ENCODE results near the gene INKA2. TPM values are rescaled to one million over a fixed set of nuclear protein-coding genes. Genes with fewer than 3 reads are reported as not detected.

INKA2 gene
- total and polyA plus RNA-seq, 2 experiments from 2014 or later = 3.7 to 8.4 TPM

DNA sequence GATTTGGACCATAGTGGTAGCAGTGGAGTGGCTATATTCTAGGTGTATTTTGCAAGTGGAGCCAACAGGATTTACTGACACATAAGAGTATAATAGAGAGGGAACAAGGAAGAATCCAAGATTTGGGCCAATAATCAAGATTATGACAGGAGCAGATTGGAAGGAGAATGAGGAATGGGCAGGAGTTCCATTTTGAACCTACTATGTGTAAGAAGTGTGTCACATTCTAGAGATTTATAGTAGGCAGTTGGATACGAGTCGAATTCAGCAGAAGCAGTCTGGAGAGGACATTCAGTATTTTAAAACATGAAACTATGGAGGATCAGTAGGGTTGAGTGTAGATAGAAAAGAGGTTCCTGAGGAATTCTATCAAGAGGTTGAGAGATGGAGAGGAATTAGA, 21.7 kb downstream of the INKA2 start:
- ATAC-seq = no peak
- peaks cover 6% of the 10 kb centered on the region; the same call in 1 of the 2 replicates for H3K9me2 ChIP-seq (ENCODE audit: insufficient read depth)
- no peaks in the 10 kb centered on the region for H3F3A ChIP-seq (replicated peaks; ENCODE audit: low read depth)
- H3K4me1 ChIP-seq (ENCODE audit: insufficient read depth) = peaks cover 25% of the 10 kb centered on the region
- Mint-ChIP-seq H3K27me3 (ENCODE audit: insufficient read depth, low read depth, poor library complexity) (peaks cover 11% of the 10 kb centered on the region), H3K36me3 (ENCODE audit: low read depth) (no peaks in the 10 kb centered on the region), H3K4me1 (peaks cover 23% of the 10 kb centered on the region), H3K4me3 (no peak overlapping the region), H3K9me3 (no peaks in the 10 kb centered on the region; the same call in 2 of the 3 replicates), H3K27ac (no peak overlapping the region)
- H3K4me3 ChIP-seq = no peak overlapping the region
- no peak overlapping the region for H3K4me2 ChIP-seq
- H3K27me3 ChIP-seq (ENCODE audit: insufficient read depth) = no peaks in the 10 kb centered on the region
- no peaks in the 10 kb centered on the region for H4K20me1 ChIP-seq (replicated peaks; ENCODE audit: insufficient read depth)
- H3K79me2 ChIP-seq (replicated peaks; ENCODE audit: insufficient read depth) = no peaks in the 10 kb centered on the region
- no peak for DNase-seq (ENCODE audit: low spot score)
- no peak overlapping the region for H3K27ac ChIP-seq (ENCODE audit: low read depth)
- TF ChIP-seq JUNB (IDR thresholded peaks at IDR 0.05; ENCODE audit: unreplicated experiment) = no peak
- TF ChIP-seq EZH2 (IDR thresholded peaks at IDR 0.05; ENCODE audit: low read depth, unreplicated experiment) = no peak
- no peak for TF ChIP-seq ZNF114 (CRISPR knock-in tag; IDR thresholded peaks at IDR 0.05)
- TF ChIP-seq ZNF331 (CRISPR knock-in tag; IDR thresholded peaks at IDR 0.05; ENCODE audit: low read depth) = no peak
- no peak for TF ChIP-seq POLR2AphosphoS5 (IDR thresholded peaks at IDR 0.05; ENCODE audit: low read depth)
- no peak for TF ChIP-seq STAT1 (IDR thresholded peaks at IDR 0.05; ENCODE audit: unreplicated experiment)
- no peak for TF ChIP-seq REST (IDR thresholded peaks at IDR 0.05; ENCODE audit: unreplicated experiment)
- TF ChIP-seq NANOG (IDR thresholded peaks at IDR 0.05; ENCODE audit: borderline replicate concordance) = no peak
- TF ChIP-seq EZH2phosphoT487 (IDR thresholded peaks at IDR 0.05; ENCODE audit: unreplicated experiment) = no peak
- H3K36me3 ChIP-seq (ENCODE audit: insufficient read depth) = no peaks in the 10 kb centered on the region
- no peak overlapping the region for H2AFZ ChIP-seq

DNA sequence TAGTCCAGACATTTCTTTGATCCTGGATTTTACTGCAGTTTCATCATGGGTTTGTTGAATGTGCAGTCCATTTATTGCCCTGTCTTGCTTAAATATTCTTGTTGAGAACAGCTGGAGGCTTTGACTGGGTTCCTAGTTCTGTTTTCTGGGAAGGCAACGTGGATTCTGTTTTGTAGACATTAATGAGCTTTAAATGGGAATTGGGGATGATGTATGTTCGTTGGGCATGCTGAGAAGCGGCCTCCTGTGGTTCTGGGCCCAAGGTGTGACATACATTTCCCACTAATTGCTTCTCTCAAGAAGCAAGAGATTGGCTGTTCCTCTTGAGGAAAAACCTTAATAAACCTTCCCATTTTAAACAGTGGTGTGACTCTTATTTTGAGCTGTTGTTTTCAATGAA, 22.9 kb downstream of the INKA2 start:
- Histone ChIP-seq H3K27ac (ENCODE audit: low read depth) (no peak overlapping the region), H4K20me1 (replicated peaks; ENCODE audit: insufficient read depth) (no peaks in the 10 kb centered on the region), H3K27me3 (ENCODE audit: insufficient read depth) (no peaks in the 10 kb centered on the region), H3K9me2 (ENCODE audit: insufficient read depth) (peaks cover 6% of the 10 kb centered on the region; the same call in 1 of the 2 replicates), H3K4me1 (ENCODE audit: insufficient read depth) (peaks cover 18% of the 10 kb centered on the region), H3K4me2 (no peak overlapping the region), H3K4me3 (no peak overlapping the region), H3K79me2 (replicated peaks; ENCODE audit: insufficient read depth) (no peaks in the 10 kb centered on the region), H3F3A (replicated peaks; ENCODE audit: low read depth) (no peaks in the 10 kb centered on the region), H3K36me3 (ENCODE audit: insufficient read depth) (no peaks in the 10 kb centered on the region), H2AFZ (no peak overlapping the region)
- Mint-ChIP-seq H3K9me3 (no peaks in the 10 kb centered on the region; the same call in 2 of the 3 replicates), H3K4me1 (peaks cover 15% of the 10 kb centered on the region), H3K27ac (no peak overlapping the region), H3K4me3 (no peak overlapping the region), H3K36me3 (ENCODE audit: low read depth) (no peaks in the 10 kb centered on the region), H3K27me3 (ENCODE audit: insufficient read depth, low read depth, poor library complexity) (peaks cover 11% of the 10 kb centered on the region)
- ATAC-seq (no peak), DNase-seq (ENCODE audit: low spot score) (no peak)
- no peak for TF ChIP-seq CREB1 (CRISPR knock-in tag; IDR thresholded peaks at IDR 0.05; ENCODE audit: low read depth)
- no peak for TF ChIP-seq JUNB (IDR thresholded peaks at IDR 0.05; ENCODE audit: unreplicated experiment)
- TF ChIP-seq EZH2phosphoT487 (IDR thresholded peaks at IDR 0.05; ENCODE audit: unreplicated experiment) = no peak
- TF ChIP-seq, protein P1, sequence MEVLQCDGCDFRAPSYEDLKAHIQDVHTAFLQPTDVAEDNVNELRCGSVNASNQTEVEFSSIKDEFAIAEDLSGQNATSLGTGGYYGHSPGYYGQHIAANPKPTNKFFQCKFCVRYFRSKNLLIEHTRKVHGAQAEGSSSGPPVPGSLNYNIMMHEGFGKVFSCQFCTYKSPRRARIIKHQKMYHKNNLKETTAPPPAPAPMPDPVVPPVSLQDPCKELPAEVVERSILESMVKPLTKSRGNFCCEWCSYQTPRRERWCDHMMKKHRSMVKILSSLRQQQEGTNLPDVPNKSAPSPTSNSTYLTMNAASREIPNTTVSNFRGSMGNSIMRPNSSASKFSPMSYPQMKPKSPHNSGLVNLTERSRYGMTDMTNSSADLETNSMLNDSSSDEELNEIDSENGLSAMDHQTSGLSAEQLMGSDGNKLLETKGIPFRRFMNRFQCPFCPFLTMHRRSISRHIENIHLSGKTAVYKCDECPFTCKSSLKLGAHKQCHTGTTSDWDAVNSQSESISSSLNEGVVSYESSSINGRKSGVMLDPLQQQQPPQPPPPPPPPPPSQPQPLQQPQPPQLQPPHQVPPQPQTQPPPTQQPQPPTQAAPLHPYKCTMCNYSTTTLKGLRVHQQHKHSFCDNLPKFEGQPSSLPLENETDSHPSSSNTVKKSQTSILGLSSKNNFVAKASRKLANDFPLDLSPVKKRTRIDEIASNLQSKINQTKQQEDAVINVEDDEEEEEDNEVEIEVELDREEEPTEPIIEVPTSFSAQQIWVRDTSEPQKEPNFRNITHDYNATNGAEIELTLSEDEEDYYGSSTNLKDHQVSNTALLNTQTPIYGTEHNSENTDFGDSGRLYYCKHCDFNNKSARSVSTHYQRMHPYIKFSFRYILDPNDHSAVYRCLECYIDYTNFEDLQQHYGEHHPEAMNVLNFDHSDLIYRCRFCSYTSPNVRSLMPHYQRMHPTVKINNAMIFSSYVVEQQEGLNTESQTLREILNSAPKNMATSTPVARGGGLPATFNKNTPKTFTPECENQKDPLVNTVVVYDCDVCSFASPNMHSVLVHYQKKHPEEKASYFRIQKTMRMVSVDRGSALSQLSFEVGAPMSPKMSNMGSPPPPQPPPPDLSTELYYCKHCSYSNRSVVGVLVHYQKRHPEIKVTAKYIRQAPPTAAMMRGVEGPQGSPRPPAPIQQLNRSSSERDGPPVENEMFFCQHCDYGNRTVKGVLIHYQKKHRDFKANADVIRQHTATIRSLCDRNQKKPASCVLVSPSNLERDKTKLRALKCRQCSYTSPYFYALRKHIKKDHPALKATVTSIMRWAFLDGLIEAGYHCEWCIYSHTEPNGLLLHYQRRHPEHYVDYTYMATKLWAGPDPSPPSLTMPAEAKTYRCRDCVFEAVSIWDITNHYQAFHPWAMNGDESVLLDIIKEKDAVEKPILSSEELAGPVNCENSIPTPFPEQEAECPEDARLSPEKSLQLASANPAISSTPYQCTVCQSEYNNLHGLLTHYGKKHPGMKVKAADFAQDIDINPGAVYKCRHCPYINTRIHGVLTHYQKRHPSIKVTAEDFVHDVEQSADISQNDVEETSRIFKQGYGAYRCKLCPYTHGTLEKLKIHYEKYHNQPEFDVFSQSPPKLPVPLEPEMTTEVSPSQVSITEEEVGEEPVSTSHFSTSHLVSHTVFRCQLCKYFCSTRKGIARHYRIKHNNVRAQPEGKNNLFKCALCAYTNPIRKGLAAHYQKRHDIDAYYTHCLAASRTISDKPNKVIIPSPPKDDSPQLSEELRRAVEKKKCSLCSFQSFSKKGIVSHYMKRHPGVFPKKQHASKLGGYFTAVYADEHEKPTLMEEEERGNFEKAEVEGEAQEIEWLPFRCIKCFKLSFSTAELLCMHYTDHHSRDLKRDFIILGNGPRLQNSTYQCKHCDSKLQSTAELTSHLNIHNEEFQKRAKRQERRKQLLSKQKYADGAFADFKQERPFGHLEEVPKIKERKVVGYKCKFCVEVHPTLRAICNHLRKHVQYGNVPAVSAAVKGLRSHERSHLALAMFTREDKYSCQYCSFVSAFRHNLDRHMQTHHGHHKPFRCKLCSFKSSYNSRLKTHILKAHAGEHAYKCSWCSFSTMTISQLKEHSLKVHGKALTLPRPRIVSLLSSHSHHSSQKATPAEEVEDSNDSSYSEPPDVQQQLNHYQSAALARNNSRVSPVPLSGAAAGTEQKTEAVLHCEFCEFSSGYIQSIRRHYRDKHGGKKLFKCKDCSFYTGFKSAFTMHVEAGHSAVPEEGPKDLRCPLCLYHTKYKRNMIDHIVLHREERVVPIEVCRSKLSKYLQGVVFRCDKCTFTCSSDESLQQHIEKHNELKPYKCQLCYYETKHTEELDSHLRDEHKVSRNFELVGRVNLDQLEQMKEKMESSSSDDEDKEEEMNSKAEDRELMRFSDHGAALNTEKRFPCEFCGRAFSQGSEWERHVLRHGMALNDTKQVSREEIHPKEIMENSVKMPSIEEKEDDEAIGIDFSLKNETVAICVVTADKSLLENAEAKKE (CRISPR knock-in tag; IDR thresholded peaks at IDR 0.05) = no peak
